PFSK-1 (cell line): ENCODE measurements around the gene SMC2.

Source experiments
- POLR2AphosphoS5 ChIP-seq: IDR thresholded peaks from 2 replicates; pipeline ENCODE4 v1.6.1; 2012; ENCODE audit warnings: low read depth, mild to moderate bottlenecking, control low read depth, low read length, moderate library complexity
- REST ChIP-seq, 2 experiments: IDR thresholded peaks; 2 replicates each; pipeline versions ENCODE4 v1.6.1 to v1.8.0; 2011 to 2012; ENCODE audit warnings: low read depth in 2 of 2, low read length in 2 of 2, control low read depth in 1 of 2, inconsistent platforms in 1 of 2, mild to moderate bottlenecking in 1 of 2, moderate library complexity in 1 of 2; ENCODE audit not compliant: insufficient read depth in 1 of 2
- SIN3A ChIP-seq: IDR thresholded peaks from 2 replicates; pipeline ENCODE4 v1.6.1; 2012; ENCODE audit warnings: mild to moderate bottlenecking, low read length, moderate library complexity, borderline replicate concordance; ENCODE audit not compliant: insufficient read depth
- TAF1 ChIP-seq: IDR thresholded peaks from 2 replicates; pipeline ENCODE4 v1.6.1; 2012; ENCODE audit warnings: low read length, control low read depth, borderline replicate concordance; ENCODE audit not compliant: insufficient read depth

- TF ChIP-seq POLR2AphosphoS5 (no peak), REST (IDR thresholded peaks at IDR 0.05; ENCODE audit: insufficient read depth in 1 of 2, low read depth in 2 of 2, low read length in 2 of 2) (no peak), TAF1 (no peak), SIN3A (no peak)
Measured at GRCh38 chr9:104173067-104173466, 79.0 kb downstream of the SMC2 start.
